HG02981 (cell line): ENCODE measurements around the gene ARHGAP42.
A peak's percentile ranks its signal among the peaks of the same experiment; 100 is the strongest.

Source experiments
- ATAC-seq: cut with Tn5 transposase; IDR thresholded peaks from one replicate; pipeline ENCODE4 v1.9.1; 2021; ENCODE audit warnings: mild to moderate bottlenecking, moderate library complexity; ENCODE audit not compliant: unreplicated experiment

ARHGAP42 gene

DNA sequence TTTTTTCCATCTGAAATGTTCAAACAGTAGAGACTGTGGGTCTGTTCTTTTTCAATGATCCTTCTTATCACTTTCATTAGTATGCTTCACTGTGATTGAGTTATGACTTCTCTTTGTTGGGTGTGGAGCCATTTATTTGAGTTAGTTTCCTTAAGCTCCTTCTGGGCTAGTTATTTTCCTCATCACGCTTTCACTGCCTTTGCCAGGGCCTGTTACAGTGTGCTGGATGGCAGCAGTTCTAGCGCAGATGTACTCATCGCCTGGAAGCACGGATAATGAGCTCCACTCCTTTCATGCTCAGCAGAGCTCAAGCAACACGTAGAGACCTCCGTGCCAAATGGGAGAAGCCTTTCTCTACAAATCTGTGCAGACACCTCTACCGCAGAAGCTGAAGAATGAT, 7.0 kb upstream of the ARHGAP42 start:
- ATAC-seq: no peak

DNA sequence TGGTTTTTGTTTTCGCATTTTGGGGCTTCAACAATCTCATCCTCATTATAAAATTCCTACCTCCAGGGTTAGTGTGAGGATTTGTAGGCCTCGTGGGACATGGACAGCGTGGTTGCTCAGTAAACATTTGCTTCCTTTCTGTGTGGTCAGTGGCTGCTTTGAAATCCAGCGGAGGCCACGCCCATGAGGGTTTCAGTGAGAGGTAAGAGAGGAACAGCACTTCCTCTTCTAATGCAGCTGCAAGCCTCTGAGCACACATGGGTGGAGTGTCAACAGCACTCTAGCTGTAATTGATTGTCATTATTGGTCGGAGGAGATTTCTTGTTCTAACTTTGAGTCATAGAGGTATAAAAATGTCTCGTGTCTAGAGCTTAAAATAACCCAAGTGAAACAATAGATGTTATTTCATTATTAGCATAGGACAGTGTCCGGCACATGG, 6.0 kb upstream of the ARHGAP42 start:
- peak; percentile 99 for ATAC-seq

- no peak for ATAC-seq
Measured at GRCh38 chr11:100682247-100682969, 4.7 kb upstream of the ARHGAP42 start.

- no peak for ATAC-seq
Measured at GRCh38 chr11:100683126-100683525, 4.0 kb upstream of the ARHGAP42 start.

DNA sequence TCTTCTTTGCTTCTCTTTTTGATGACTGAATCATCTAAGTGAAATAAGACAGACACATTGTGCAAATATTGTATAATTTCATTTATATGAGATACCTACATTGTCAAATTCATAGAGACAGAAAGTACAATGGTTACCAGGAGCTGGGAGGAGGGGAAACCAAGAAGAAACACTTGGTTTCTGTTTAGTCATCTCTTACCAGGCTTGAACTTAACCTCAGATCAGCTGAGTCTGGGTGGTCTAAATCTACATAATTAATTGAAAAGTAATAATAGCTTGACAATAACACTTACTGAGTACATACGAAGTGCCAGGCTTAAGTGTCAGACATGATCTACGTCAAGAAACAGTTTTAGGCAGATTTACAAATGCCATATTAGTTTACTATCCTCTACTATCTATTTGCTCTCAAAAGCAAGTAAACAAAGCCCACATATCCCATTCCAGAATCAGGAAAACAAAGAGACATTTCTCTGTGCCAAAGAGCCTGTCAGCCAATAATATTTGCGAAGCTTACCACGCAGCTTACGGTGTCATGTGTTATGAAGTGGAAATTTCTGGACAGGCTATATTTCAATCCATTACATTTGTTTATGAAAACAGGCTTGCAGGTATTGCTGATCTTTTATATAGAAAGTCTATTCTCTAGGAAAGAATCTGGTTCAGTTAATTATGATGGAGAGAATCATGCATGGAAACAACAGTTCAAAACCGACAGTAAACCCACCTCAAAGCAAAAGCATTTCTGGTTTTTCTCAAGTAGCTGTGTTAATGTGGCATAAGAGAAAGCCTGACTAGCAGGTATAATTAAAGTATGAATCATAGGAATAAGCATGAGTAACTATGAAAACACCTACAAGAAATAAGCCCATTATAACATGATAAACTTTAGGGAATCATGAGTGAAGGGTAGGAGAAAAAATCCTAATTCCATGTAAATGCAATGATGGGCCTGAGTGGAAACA, 2.7 kb upstream of the ARHGAP42 start:
- ATAC-seq: peak; percentile 27

- no peak for ATAC-seq
Measured at GRCh38 chr11:100686476-100687053, 523 bp upstream of the ARHGAP42 start.

- peak; percentile 61 for ATAC-seq
Measured at GRCh38 chr11:100687630-100688395, 725 bp downstream of the ARHGAP42 start.

DNA sequence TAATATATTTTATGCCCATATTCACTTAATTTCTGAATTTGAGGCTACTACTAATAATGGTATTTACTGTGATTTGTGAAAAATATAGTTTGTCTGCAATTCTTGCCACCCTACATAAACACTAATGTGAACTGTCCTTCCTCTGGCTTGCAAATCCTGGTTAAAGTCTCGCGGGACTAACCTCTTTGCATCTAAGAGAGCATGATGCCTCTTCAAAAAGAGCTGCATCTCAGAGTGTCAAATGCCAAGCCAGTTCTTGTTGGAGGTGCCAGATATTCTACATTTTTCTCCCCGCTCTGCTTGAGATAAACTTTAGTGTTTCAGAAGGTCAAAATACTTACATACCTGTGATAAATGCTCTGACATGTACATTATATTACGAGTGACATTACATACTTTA, 2.1 kb downstream of the ARHGAP42 start:
- no peak for ATAC-seq

GRCh38 chr11:100691896-100692653, 5.0 kb downstream of the ARHGAP42 start:
- ATAC-seq: no peak

- ATAC-seq: no peak
Measured at GRCh38 chr11:100695911-100696310, 8.8 kb downstream of the ARHGAP42 start.

DNA sequence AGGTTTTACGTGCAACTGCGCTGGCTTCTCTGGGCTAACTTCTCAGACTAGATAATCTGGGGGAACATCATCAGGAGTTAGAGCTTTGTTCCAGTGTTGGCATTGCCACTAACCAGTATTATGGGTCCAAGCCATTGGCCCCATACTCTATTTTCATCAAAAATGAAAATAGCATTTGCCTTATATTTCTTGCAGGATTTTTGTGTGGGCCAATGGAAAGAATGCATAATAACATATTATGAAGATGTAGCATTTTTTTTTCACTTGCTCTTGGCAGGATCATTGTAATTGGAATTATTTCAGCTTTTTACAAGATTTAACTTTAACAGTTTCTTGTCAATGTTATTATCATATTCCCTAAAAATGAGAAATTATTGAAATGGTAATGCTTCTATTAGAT, 16.1 kb downstream of the ARHGAP42 start:
- ATAC-seq: no peak

- no peak for ATAC-seq
Measured at GRCh38 chr11:100703801-100704575, 16.9 kb downstream of the ARHGAP42 start.

GRCh38 chr11:100705447-100705846, 18.4 kb downstream of the ARHGAP42 start:
- no peak for ATAC-seq

- ATAC-seq: peak; percentile 57
Measured at GRCh38 chr11:100706179-100706578, 19.1 kb downstream of the ARHGAP42 start.

GRCh38 chr11:100709233-100709957, 22.3 kb downstream of the ARHGAP42 start:
- peak; percentile 55 for ATAC-seq

DNA sequence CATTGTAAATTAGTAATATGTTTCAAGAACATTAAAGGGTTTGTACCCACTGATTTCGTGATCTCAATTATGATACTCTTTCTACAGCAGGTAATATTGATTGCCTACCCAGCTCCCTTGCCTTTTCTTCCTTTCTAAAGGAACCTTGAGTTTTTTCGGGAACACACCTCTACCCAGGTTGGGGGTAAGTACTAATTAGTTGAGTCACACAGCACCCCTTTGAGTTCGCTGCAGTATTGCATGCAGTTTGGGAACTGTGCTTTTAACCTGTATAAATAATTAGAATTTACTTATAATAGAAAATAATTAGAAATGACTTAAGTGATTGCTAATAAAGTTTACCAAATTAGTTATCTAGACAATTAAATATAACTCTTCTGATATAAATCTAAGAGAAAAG, 24.9 kb downstream of the ARHGAP42 start:
- ATAC-seq: no peak

GRCh38 chr11:100712583-100712982, 25.5 kb downstream of the ARHGAP42 start:
- no peak for ATAC-seq

DNA sequence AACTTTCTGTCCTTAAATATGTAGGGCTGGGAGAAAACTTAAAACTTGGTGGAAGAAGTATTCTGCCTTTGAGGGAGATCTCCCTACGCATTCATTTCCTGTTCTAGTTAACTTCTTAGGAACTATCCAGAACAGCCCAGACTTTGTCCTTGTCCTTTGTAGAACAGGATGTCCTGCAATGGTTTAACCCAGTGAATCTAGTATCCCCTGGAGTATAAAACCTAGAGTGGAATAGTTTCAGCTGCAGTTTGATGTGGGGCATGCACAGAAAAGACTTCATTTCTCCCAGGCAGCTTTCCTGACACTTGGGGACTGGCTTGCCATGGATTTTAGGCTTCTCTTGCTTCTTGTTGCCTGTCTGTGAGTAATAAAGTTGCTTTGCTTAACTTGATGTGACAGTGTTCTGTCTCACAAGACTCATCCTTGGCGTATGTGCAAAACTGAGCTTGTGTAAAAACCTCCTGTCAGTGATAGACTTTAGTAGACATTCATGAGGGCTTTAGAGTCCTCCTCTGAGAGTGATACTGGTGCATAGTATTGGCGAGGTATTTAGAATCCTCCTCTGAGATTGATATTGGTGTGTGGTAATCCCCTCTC, 28.2 kb downstream of the ARHGAP42 start:
- no peak for ATAC-seq
